Dendritic cell treated with granulocyte-macrophage colony-stimulating factor and Interleukin-4, amounts not matched to agents 40 ng/mL and 50 ng/mL, for 4 days (primary cell): Measurements from ENCODE around the gene SESN3.

ENCODE experiments used
- H3K27ac Mint-ChIP-seq: one replicate; pipeline ENCODE4 v1.8.0; 2022; ENCODE audit warnings: mild to moderate bottlenecking, mixed read lengths
- H3K27me3 Mint-ChIP-seq: one replicate; pipeline ENCODE4 v1.8.0; 2022; ENCODE audit warnings: mild to moderate bottlenecking, mixed read lengths
- H3K36me3 Mint-ChIP-seq: one replicate; pipeline ENCODE4 v1.8.0; 2022; ENCODE audit warnings: low read depth, mixed read lengths
- H3K4me1 Mint-ChIP-seq: one replicate; pipeline ENCODE4 v1.8.0; 2022; ENCODE audit warnings: low read depth, mixed read lengths
- H3K4me3 Mint-ChIP-seq: one replicate; pipeline ENCODE4 v1.8.0; 2022; ENCODE audit warnings: mild to moderate bottlenecking, moderate library complexity, mixed read lengths
- H3K9me3 Mint-ChIP-seq: one replicate; pipeline ENCODE4 v1.8.0; 2022; ENCODE audit warnings: mixed read lengths
- intact Hi-C: fragments of 100-400 bp; cut with micrococcal nuclease; formaldehyde crosslinking; loops from one replicate; pipeline ENCODE4 v1.15.0; 2022

Gene SESN3

DNA sequence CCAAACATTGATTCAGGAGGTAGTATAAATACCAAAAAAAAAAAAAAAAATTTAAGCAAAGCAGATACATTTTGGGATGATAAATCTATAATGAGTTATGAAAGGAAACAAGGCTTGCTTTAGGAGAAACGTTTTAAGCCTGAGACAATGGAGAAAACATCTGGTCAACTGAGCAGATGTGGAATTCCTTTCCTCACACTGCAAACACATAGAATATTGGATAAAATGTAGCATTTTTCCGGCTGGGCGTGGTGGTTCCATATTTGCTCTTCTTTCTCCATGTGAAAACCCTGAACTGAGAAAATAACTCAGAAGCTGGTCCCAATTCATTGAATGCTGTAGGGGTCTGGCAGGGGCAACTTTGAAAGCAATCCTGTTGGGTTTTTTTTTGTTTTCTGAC lies 107.4 kb downstream of the SESN3 start:
- Mint-ChIP-seq H3K36me3 (no peaks in the 10 kb centered on the region), H3K4me3 (no peak overlapping the region), H3K4me1 (no peaks in the 10 kb centered on the region), H3K27me3 (no peaks in the 10 kb centered on the region), H3K9me3 (no peaks in the 10 kb centered on the region), H3K27ac (no peak overlapping the region)
- intact Hi-C loops, result no loop called here

DNA sequence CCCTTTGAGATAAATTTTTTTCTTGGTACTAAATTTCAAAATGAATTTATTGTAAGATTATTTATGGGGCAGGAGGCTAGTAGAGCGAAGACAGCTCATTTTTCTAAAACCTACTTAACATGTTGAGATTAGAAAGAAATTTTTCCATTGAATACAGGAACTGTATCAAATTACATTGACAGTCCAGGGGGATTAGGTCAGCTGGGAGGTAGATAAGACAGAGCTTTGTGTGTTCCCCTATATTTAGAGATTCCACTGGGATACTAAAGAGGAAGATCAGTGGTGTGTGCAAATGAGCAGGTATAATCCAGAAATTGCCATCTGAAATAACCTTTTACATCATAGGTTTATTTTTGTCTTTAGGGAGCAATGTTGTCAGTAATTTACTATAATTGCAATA lies 109.3 kb downstream of the SESN3 start:
- Mint-ChIP-seq H3K27ac (no peak overlapping the region), H3K36me3 (no peaks in the 10 kb centered on the region), H3K27me3 (no peaks in the 10 kb centered on the region), H3K9me3 (no peaks in the 10 kb centered on the region), H3K4me3 (no peak overlapping the region), H3K4me1 (no peaks in the 10 kb centered on the region)
- intact Hi-C loops, result no loop called here

DNA sequence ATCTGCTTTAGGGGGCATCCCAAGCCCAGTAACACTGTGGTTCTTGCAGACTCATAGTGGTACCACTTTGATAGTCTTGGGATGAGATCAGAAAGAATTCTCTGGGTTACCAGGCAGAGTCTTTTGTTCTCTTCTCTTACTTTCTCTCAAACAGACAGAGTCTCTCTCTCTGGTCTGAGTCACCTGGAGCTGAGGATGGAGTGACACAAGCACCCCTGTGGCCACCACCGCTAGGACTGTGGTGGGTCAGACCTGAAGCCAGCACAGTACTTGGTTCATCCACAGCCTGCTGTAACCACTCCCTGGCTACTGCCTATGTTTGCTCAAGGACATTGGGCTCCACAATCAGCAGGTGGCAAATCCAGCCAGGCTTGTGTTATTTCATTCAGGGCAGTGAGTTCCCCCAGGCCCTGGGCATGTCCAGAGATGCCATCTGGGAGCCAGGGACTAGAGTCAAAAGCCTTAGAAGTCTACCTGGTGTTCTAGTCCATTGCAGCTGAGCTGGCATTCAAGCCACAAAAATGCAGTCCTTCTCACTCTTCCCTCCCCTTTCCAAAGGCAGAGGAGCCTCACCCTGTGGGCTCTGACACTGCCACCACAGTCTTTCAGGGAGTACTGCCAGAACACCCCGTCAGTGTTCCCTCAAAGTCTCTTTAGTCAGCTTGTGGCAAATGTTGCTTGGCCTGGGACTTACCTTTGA lies 111.5 kb downstream of the SESN3 start:
- Mint-ChIP-seq H3K36me3 (no peaks in the 10 kb centered on the region), H3K27me3 (no peaks in the 10 kb centered on the region), H3K4me1 (no peaks in the 10 kb centered on the region), H3K27ac (no peak overlapping the region), H3K4me3 (no peak overlapping the region), H3K9me3 (no peaks in the 10 kb centered on the region)
- intact Hi-C loops, result no loop called here

DNA sequence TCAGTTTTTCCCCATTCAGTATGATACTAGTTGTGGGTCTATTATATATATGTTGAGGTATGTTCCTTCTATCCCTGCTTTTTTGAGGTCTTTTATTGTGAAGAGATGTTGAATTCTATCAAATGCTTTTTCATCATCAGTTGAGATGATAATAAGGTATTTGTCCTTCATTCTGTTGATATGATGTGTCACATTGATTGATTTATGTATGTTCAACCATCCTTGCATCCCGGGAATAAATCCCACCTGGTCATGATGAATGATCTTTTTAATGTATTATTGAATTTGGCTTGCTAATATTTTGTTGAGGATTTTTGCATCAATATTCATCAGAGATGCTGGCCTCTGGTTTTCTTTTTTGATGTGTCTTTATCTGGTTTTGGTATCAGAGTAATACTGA lies 115.4 kb downstream of the SESN3 start:
- H3K4me1 Mint-ChIP-seq, result no peaks in the 10 kb centered on the region
- no peaks in the 10 kb centered on the region for H3K36me3 Mint-ChIP-seq
- no peaks in the 10 kb centered on the region for H3K27me3 Mint-ChIP-seq
- no peak overlapping the region for H3K27ac Mint-ChIP-seq
- intact Hi-C loops, result no loop called here
- H3K9me3 Mint-ChIP-seq, result no peaks in the 10 kb centered on the region
- no peak overlapping the region for H3K4me3 Mint-ChIP-seq
